ENCODE measurements around the gene UCHL1. TPM values are rescaled to one million over a fixed set of nuclear protein-coding genes. Genes with fewer than 3 reads are reported as not detected.
A peak's percentile ranks its signal among the peaks of the same experiment; 100 is the strongest.

The UCHL1 gene
- total and polyA plus RNA-seq, 2 donors from 2014 or later = 35.8 to 353 TPM

- Histone ChIP-seq H3K36me3 (ENCODE audit: control insufficient read depth in 2 of 3, insufficient read depth in 3 of 3, low read length in 3 of 3) (no peaks in the 10 kb centered on the region), H3K9me3 (ENCODE audit: control insufficient read depth in 2 of 3, insufficient read depth in 1 of 3, low read length in 3 of 3) (no peaks in the 10 kb centered on the region), H3K27me3 (ENCODE audit: control insufficient read depth, insufficient read depth, low read length) (peaks cover 2% of the 10 kb centered on the region), H3K4me3 (ENCODE audit: low read length in 3 of 3) (no peak overlapping the region), H3K27ac (ENCODE audit: low read depth in 2 of 2, low read length in 2 of 2) (no peak overlapping the region), H3K4me1 (ENCODE audit: control insufficient read depth in 2 of 3, insufficient read depth in 2 of 3, low read depth in 1 of 3, low read length in 3 of 3) (peaks cover 0 to 2% (median 0%) of the 10 kb centered on the region in 3 donors), H3K9ac (ENCODE audit: low read length in 3 of 3) (no peak overlapping the region)
- no peak for DNase-seq
- FAIRE-seq = no peak
- intact Hi-C loops (cut with DNase I) = no loop called here
- no peak for TF ChIP-seq CTCF (IDR thresholded peaks at IDR 0.05; ENCODE audit: borderline replicate concordance, extremely low read depth, insufficient read depth)
Observed at GRCh38 chr4:41260116-41260733, 3.5 kb downstream of the UCHL1 start.

DNA sequence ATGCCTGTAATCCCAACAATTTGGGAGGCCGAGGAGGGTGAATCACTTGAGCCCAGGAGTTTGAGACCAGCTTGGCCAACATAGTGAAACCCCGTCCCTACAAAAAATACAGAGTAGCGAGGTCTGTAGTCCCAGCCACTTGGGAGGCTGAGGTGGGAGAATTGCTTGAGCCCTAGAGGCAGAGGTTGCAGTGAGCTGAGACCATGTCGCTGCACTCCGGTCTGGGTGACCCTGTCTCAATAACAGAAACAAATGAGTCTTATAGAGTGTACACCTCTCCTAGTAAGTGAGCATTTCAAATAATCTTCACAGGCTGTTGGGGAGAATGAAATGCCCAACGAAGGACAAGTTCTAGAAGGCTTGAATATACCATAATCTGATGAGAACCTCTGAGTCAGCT is 5.5 kb downstream of the UCHL1 start:
- H3K27ac ChIP-seq (ENCODE audit: low read depth in 2 of 2, low read length in 2 of 2) = no peak overlapping the region
- H3K4me3 ChIP-seq (ENCODE audit: low read length in 3 of 3) = no peak overlapping the region
- TF ChIP-seq CTCF (IDR thresholded peaks at IDR 0.05; ENCODE audit: borderline replicate concordance, extremely low read depth, insufficient read depth) = no peak
- intact Hi-C loops (cut with DNase I) = no loop called here
- DNase-seq (no peak), FAIRE-seq (no peak)
- no peaks in the 10 kb centered on the region for H3K36me3 ChIP-seq (ENCODE audit: control insufficient read depth in 2 of 3, insufficient read depth in 3 of 3, low read length in 3 of 3)
- H3K27me3 ChIP-seq (ENCODE audit: control insufficient read depth, insufficient read depth, low read length) = peaks cover 2% of the 10 kb centered on the region
- peaks cover 0 to 2% (median 0%) of the 10 kb centered on the region in 3 donors for H3K4me1 ChIP-seq (ENCODE audit: control insufficient read depth in 2 of 3, insufficient read depth in 2 of 3, low read depth in 1 of 3, low read length in 3 of 3)
- no peaks in the 10 kb centered on the region for H3K9me3 ChIP-seq (ENCODE audit: control insufficient read depth in 2 of 3, insufficient read depth in 1 of 3, low read length in 3 of 3)
- no peak overlapping the region for H3K9ac ChIP-seq (ENCODE audit: low read length in 3 of 3)

- Histone ChIP-seq H3K27ac (ENCODE audit: low read depth in 2 of 2, low read length in 2 of 2) (no peak overlapping the region), H3K36me3 (ENCODE audit: control insufficient read depth in 2 of 3, insufficient read depth in 3 of 3, low read length in 3 of 3) (no peaks in the 10 kb centered on the region), H3K4me3 (ENCODE audit: low read length in 3 of 3) (no peak overlapping the region), H3K9me3 (ENCODE audit: control insufficient read depth in 2 of 3, insufficient read depth in 1 of 3, low read length in 3 of 3) (no peaks in the 10 kb centered on the region), H3K9ac (ENCODE audit: low read length in 3 of 3) (no peak overlapping the region), H3K27me3 (ENCODE audit: control insufficient read depth, insufficient read depth, low read length) (no peaks in the 10 kb centered on the region), H3K4me1 (ENCODE audit: control insufficient read depth in 2 of 3, insufficient read depth in 2 of 3, low read depth in 1 of 3, low read length in 3 of 3) (no peaks in the 10 kb centered on the region)
- DNase-seq = no peak
- FAIRE-seq = no peak
- intact Hi-C loops (cut with DNase I) = no loop called here
- no peak for TF ChIP-seq CTCF (IDR thresholded peaks at IDR 0.05; ENCODE audit: borderline replicate concordance, extremely low read depth, insufficient read depth)
Observed at GRCh38 chr4:41264212-41264611, 7.5 kb downstream of the UCHL1 start.

DNA sequence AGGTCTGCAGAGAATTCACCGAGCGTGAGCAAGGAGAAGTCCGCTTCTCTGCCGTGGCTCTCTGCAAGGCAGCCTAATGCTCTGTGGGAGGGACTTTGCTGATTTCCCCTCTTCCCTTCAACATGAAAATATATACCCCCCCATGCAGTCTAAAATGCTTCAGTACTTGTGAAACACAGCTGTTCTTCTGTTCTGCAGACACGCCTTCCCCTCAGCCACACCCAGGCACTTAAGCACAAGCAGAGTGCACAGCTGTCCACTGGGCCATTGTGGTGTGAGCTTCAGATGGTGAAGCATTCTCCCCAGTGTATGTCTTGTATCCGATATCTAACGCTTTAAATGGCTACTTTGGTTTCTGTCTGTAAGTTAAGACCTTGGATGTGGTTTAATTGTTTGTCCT is 11.3 kb downstream of the UCHL1 start:
- Histone ChIP-seq H3K9me3 (ENCODE audit: control insufficient read depth in 2 of 3, insufficient read depth in 1 of 3, low read length in 3 of 3) (no peaks in the 10 kb centered on the region), H3K27me3 (ENCODE audit: control insufficient read depth, insufficient read depth, low read length) (no peaks in the 10 kb centered on the region), H3K4me3 (ENCODE audit: low read length in 3 of 3) (no peak overlapping the region), H3K36me3 (ENCODE audit: control insufficient read depth in 2 of 3, insufficient read depth in 3 of 3, low read length in 3 of 3) (no peaks in the 10 kb centered on the region), H3K27ac (ENCODE audit: low read depth in 2 of 2, low read length in 2 of 2) (no peak overlapping the region), H3K4me1 (ENCODE audit: control insufficient read depth in 2 of 3, insufficient read depth in 2 of 3, low read depth in 1 of 3, low read length in 3 of 3) (no peaks in the 10 kb centered on the region), H3K9ac (ENCODE audit: low read length in 3 of 3) (no peak overlapping the region)
- DNase-seq (peak in 1 of 5 donors; percentile 23), FAIRE-seq (no peak)
- TF ChIP-seq CTCF (IDR thresholded peaks at IDR 0.05; ENCODE audit: borderline replicate concordance, extremely low read depth, insufficient read depth) = no peak
- intact Hi-C loops (cut with DNase I) = no loop called here
